ENCODE measurements around the gene UBE2J1. TPM values are rescaled to one million over a fixed set of nuclear protein-coding genes. Genes with fewer than 3 reads are reported as not detected.
A peak's percentile ranks its signal among the peaks of the same experiment; 100 is the strongest.

UBE2J1 gene
- total and polyA plus RNA-seq, 9 of the 15 experiments (the other 6 are each of a cell fraction or from before 2014, with no cell fraction given) = 11.6 to 32.6 (median 22.0) TPM

DNA sequence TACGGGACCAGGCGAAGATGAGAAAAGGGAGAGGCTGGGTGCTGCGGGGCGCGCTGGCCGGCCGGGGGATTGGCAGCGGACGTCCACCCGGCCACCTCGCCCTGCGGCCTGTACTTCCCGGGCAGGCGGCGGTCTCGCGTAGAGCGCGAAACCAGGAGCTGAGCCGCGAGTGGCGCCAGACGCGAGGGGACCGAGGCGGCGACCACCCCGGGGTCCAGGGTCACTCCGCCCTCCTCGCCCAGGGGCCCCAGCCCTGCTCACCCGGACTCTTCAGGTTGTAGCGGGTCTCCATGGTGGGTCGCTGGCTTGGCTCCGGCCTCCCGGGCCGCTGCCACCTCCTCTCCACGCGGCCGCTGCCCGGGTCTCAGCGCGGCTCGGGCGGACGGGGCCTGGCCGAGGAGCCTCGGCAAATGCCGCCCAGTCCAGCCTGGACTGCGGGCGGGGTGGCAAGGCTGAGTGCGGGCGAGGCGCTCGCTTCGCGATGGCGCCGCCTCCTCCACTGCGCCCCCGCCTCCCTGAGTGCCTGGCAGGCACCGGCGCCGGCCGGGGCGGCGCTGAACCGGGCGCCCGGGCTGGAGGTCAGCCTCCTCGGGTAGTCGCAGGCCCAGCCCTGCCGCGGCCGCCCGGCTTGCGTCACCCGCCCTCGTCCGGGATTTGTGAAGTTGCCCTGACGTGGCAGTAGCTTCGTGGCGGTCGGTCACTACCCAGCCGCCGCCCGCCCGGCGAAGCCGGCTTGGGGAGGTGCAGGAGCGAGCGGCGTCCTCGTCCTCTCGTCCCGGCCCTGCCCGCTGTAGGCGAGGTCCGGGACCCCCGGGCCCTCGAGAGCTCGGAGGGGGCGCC, at the start of gene UBE2J1 (continued):
- TF ChIP-seq, protein P1, sequence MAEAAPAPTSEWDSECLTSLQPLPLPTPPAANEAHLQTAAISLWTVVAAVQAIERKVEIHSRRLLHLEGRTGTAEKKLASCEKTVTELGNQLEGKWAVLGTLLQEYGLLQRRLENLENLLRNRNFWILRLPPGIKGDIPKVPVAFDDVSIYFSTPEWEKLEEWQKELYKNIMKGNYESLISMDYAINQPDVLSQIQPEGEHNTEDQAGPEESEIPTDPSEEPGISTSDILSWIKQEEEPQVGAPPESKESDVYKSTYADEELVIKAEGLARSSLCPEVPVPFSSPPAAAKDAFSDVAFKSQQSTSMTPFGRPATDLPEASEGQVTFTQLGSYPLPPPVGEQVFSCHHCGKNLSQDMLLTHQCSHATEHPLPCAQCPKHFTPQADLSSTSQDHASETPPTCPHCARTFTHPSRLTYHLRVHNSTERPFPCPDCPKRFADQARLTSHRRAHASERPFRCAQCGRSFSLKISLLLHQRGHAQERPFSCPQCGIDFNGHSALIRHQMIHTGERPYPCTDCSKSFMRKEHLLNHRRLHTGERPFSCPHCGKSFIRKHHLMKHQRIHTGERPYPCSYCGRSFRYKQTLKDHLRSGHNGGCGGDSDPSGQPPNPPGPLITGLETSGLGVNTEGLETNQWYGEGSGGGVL (CRISPR knock-in tag; IDR thresholded peaks at IDR 0.05) = no peak
- TF ChIP-seq CREB1 (IDR thresholded peaks at IDR 0.05) (peak; percentile 87), CREB1 (CRISPR knock-in tag; IDR thresholded peaks at IDR 0.05) (no peak), SMC3 (conservative IDR thresholded peaks at IDR 0.05; ENCODE audit: insufficient read depth, low read depth, low read length) (no peak), MCM7 (IDR thresholded peaks at IDR 0.05) (no peak), ZNF347 (CRISPR knock-in tag; IDR thresholded peaks at IDR 0.05; ENCODE audit: low read depth) (no peak), GTF2F1 (IDR thresholded peaks at IDR 0.05; ENCODE audit: low read depth, low read length) (no peak), EP400 (IDR thresholded peaks at IDR 0.05) (peak; percentile 84), NR3C1 (CRISPR knock-in tag; IDR thresholded peaks at IDR 0.05) (peak; percentile 91), TBL1XR1 (IDR thresholded peaks at IDR 0.05; ENCODE audit: low read length in 2 of 2) (no peak), KDM5B (IDR thresholded peaks at IDR 0.05; ENCODE audit: insufficient replicate concordance, low read depth, low read length) (peak; percentile 92), KAT8 (IDR thresholded peaks at IDR 0.05; ENCODE audit: low read depth) (no peak)
- TF ChIP-seq, protein P2, sequence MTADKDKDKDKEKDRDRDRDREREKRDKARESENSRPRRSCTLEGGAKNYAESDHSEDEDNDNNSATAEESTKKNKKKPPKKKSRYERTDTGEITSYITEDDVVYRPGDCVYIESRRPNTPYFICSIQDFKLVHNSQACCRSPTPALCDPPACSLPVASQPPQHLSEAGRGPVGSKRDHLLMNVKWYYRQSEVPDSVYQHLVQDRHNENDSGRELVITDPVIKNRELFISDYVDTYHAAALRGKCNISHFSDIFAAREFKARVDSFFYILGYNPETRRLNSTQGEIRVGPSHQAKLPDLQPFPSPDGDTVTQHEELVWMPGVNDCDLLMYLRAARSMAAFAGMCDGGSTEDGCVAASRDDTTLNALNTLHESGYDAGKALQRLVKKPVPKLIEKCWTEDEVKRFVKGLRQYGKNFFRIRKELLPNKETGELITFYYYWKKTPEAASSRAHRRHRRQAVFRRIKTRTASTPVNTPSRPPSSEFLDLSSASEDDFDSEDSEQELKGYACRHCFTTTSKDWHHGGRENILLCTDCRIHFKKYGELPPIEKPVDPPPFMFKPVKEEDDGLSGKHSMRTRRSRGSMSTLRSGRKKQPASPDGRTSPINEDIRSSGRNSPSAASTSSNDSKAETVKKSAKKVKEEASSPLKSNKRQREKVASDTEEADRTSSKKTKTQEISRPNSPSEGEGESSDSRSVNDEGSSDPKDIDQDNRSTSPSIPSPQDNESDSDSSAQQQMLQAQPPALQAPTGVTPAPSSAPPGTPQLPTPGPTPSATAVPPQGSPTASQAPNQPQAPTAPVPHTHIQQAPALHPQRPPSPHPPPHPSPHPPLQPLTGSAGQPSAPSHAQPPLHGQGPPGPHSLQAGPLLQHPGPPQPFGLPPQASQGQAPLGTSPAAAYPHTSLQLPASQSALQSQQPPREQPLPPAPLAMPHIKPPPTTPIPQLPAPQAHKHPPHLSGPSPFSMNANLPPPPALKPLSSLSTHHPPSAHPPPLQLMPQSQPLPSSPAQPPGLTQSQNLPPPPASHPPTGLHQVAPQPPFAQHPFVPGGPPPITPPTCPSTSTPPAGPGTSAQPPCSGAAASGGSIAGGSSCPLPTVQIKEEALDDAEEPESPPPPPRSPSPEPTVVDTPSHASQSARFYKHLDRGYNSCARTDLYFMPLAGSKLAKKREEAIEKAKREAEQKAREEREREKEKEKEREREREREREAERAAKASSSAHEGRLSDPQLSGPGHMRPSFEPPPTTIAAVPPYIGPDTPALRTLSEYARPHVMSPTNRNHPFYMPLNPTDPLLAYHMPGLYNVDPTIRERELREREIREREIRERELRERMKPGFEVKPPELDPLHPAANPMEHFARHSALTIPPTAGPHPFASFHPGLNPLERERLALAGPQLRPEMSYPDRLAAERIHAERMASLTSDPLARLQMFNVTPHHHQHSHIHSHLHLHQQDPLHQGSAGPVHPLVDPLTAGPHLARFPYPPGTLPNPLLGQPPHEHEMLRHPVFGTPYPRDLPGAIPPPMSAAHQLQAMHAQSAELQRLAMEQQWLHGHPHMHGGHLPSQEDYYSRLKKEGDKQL (CRISPR knock-in tag; IDR thresholded peaks at IDR 0.05; ENCODE audit: borderline replicate concordance) = no peak
- TF ChIP-seq, protein P3, sequence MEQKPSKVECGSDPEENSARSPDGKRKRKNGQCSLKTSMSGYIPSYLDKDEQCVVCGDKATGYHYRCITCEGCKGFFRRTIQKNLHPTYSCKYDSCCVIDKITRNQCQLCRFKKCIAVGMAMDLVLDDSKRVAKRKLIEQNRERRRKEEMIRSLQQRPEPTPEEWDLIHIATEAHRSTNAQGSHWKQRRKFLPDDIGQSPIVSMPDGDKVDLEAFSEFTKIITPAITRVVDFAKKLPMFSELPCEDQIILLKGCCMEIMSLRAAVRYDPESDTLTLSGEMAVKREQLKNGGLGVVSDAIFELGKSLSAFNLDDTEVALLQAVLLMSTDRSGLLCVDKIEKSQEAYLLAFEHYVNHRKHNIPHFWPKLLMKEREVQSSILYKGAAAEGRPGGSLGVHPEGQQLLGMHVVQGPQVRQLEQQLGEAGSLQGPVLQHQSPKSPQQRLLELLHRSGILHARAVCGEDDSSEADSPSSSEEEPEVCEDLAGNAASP (IDR thresholded peaks at IDR 0.05) = no peak
- TF ChIP-seq, protein P4, sequence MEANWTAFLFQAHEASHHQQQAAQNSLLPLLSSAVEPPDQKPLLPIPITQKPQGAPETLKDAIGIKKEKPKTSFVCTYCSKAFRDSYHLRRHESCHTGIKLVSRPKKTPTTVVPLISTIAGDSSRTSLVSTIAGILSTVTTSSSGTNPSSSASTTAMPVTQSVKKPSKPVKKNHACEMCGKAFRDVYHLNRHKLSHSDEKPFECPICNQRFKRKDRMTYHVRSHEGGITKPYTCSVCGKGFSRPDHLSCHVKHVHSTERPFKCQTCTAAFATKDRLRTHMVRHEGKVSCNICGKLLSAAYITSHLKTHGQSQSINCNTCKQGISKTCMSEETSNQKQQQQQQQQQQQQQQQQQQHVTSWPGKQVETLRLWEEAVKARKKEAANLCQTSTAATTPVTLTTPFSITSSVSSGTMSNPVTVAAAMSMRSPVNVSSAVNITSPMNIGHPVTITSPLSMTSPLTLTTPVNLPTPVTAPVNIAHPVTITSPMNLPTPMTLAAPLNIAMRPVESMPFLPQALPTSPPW (CRISPR knock-in tag; IDR thresholded peaks at IDR 0.05) = peak; percentile 78
